ENCODE measurements around the gene MT1H. TPM values are rescaled to one million over a fixed set of nuclear protein-coding genes. Genes with fewer than 3 reads are reported as not detected.
A peak's percentile ranks its signal among the peaks of the same experiment; 100 is the strongest.

The MT1H gene
- total and polyA plus RNA-seq, 2 experiments from 2014 or later = 13.5 TPM; not detected in 1

DNA sequence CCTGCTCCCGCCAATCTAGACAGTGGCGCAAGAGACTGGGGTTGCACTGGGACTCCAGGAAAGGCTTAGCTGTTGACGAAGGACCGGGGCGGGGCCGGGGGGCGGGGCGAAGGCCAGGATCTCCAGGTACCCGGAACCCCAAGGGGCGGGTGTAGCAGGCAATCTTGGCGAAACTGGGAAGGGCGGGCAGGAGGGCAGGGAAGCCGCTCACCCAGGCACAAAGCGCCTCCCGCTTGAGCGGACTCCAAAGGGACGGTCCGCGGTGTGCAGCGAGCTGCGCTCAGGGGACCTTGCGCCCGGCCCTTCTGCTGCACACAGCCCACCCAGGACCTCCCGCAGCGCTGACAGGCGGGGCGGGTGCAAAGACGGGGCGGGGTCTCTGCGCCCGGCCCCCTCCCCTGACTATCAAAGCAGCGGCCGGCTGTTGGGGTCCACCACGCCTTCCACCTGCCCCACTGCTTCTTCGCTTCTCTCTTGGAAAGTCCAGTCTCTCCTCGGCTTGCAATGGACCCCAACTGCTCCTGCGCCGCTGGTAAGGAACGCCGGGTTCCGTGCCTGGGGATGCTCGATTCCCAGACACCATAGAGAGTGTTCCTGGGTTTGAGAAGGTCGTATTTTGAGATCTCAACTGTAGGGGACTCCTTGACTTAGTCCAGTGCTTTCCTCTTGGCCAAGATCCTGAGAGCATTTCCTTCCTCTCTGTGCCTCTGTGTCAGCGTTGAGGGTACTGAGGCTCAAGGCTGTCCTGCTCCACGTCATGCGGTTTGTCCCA, 11.9 kb upstream of the MT1H start, which contains the start of gene MT1F:
Gene MT1F, plus strand, starts transcription at position 405 of the 772 bp plus-strand sequence. Its CDS starts 100 bp downstream, at position 505.
- peak; percentile 87 for DNase-seq (ENCODE audit: low spot score)
- Histone ChIP-seq H3K27me3 (peaks cover 57% of the 10 kb centered on the region), H3K4me1 (ENCODE audit: insufficient read depth) (no peaks in the 10 kb centered on the region), H4K20me1 (ENCODE audit: insufficient read depth, poor library complexity, severe bottlenecking) (no peaks in the 10 kb centered on the region), H3K27ac (no peak within 1 kb of the TSS), H3K4me3 (no peak within 1 kb of the TSS), H2AFZ (peak within 1 kb of the TSS; percentile 68), H3K4me2 (peak within 1 kb of the TSS; percentile 92), H3K9me3 (ENCODE audit: low read depth) (no peaks in the 10 kb centered on the region), H3K36me3 (replicated peaks; ENCODE audit: insufficient read depth, low read depth) (no peaks in the 10 kb centered on the region), H3K79me2 (no peaks in the 10 kb centered on the region), H3K9me2 (replicated peaks; ENCODE audit: insufficient read depth) (no peaks in the 10 kb centered on the region)
- TF ChIP-seq EZH2phosphoT487 (IDR thresholded peaks at IDR 0.05; ENCODE audit: low read depth, severe bottlenecking, unreplicated experiment) = no peak
- peak; percentile 51 for TF ChIP-seq EZH2 (IDR thresholded peaks at IDR 0.05; ENCODE audit: borderline replicate concordance)
- TF ChIP-seq, protein P1, sequence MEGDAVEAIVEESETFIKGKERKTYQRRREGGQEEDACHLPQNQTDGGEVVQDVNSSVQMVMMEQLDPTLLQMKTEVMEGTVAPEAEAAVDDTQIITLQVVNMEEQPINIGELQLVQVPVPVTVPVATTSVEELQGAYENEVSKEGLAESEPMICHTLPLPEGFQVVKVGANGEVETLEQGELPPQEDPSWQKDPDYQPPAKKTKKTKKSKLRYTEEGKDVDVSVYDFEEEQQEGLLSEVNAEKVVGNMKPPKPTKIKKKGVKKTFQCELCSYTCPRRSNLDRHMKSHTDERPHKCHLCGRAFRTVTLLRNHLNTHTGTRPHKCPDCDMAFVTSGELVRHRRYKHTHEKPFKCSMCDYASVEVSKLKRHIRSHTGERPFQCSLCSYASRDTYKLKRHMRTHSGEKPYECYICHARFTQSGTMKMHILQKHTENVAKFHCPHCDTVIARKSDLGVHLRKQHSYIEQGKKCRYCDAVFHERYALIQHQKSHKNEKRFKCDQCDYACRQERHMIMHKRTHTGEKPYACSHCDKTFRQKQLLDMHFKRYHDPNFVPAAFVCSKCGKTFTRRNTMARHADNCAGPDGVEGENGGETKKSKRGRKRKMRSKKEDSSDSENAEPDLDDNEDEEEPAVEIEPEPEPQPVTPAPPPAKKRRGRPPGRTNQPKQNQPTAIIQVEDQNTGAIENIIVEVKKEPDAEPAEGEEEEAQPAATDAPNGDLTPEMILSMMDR (IDR thresholded peaks at IDR 0.05; ENCODE audit: poor library complexity) = no peak
- 2% methylated on average over 35 of the region's 46 CpGs for WGBS (ENCODE audit: low lambda C conversion rate, missing lambda C conversion rate)

DNA sequence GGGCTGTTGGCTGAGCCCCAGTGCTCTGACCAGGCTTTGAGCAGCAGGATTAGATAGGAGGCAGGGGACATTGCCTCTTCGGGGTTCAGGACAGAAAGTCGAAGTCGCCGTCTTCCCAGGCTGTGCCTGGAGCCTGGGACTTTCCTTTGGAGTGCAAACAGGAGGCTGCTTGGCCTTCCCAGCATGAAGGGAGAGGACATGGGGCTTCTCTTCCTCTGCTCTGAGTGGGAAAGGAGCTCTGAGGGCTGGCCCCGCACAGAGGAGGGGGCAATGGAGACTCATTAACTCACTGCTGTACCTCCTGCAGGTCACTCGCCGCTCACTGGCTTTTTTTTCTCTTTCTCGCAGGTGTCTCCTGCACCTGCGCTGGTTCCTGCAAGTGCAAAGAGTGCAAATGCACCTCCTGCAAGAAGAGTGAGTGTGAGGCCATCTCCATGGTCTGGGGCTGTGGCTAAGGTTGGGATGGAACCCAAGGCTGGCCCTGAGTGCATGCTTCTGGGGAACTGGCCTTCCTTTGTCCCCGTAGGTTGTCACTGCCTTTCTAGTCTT, 11.2 kb upstream of the MT1H start:
- Histone ChIP-seq H3K27me3 (peaks cover 58% of the 10 kb centered on the region), H3K4me1 (ENCODE audit: insufficient read depth) (no peaks in the 10 kb centered on the region), H3K9me3 (ENCODE audit: low read depth) (no peaks in the 10 kb centered on the region), H3K4me2 (peak overlapping the region; percentile 92), H2AFZ (peak overlapping the region; percentile 68), H3K79me2 (no peaks in the 10 kb centered on the region), H3K36me3 (replicated peaks; ENCODE audit: insufficient read depth, low read depth) (no peaks in the 10 kb centered on the region), H3K4me3 (no peak overlapping the region), H3K9me2 (replicated peaks; ENCODE audit: insufficient read depth) (no peaks in the 10 kb centered on the region), H3K27ac (no peak overlapping the region), H4K20me1 (ENCODE audit: insufficient read depth, poor library complexity, severe bottlenecking) (no peaks in the 10 kb centered on the region)
- WGBS (ENCODE audit: low lambda C conversion rate, missing lambda C conversion rate) = 22% methylated on average over 10 of the region's 10 CpGs
- no peak for DNase-seq (ENCODE audit: low spot score)
- TF ChIP-seq, protein P1 (IDR thresholded peaks at IDR 0.05; ENCODE audit: poor library complexity) = no peak
- TF ChIP-seq EZH2 (IDR thresholded peaks at IDR 0.05; ENCODE audit: borderline replicate concordance) (no peak), EZH2phosphoT487 (IDR thresholded peaks at IDR 0.05; ENCODE audit: low read depth, severe bottlenecking, unreplicated experiment) (no peak)

GRCh38 chr16:56662357-56663354, 7.0 kb upstream of the MT1H start:
- H4K20me1 ChIP-seq (ENCODE audit: insufficient read depth, poor library complexity, severe bottlenecking) = no peaks in the 10 kb centered on the region
- no peaks in the 10 kb centered on the region for H3K4me1 ChIP-seq (ENCODE audit: insufficient read depth)
- no peaks in the 10 kb centered on the region for H3K79me2 ChIP-seq
- no peak overlapping the region for H3K4me3 ChIP-seq
- peak overlapping the region; percentile 62 for H3K4me2 ChIP-seq
- H2AFZ ChIP-seq = no peak overlapping the region
- TF ChIP-seq EZH2 (IDR thresholded peaks at IDR 0.05; ENCODE audit: borderline replicate concordance) = peak; percentile 20
- TF ChIP-seq, protein P1 (IDR thresholded peaks at IDR 0.05; ENCODE audit: poor library complexity) = no peak
- WGBS (ENCODE audit: low lambda C conversion rate, missing lambda C conversion rate) = 17% methylated on average over 31 of the region's 48 CpGs
- DNase-seq (ENCODE audit: low spot score) = no peak
- H3K9me2 ChIP-seq (replicated peaks; ENCODE audit: insufficient read depth) = no peaks in the 10 kb centered on the region
- no peaks in the 10 kb centered on the region for H3K9me3 ChIP-seq (ENCODE audit: low read depth)
- H3K27ac ChIP-seq = no peak overlapping the region
- H3K27me3 ChIP-seq = peaks cover 97% of the 10 kb centered on the region
- H3K36me3 ChIP-seq (replicated peaks; ENCODE audit: insufficient read depth, low read depth) = no peaks in the 10 kb centered on the region
